Left hindlimb (tissue), 1 donor: ENCODE measurements around the gene HPCAL1.

ENCODE experiments used
- DNase-seq: peaks from one replicate; pipeline ENCODE4 v3.0.0-alpha.2; 2018

The HPCAL1 gene

GRCh38 chr2:10392951-10393639 lies 90.4 kb downstream of the HPCAL1 start:
- DNase-seq: no peak

- DNase-seq: no peak
Observed at GRCh38 chr2:10393640-10393982, 90.9 kb downstream of the HPCAL1 start.

GRCh38 chr2:10395893-10396292 lies 93.2 kb downstream of the HPCAL1 start:
- DNase-seq: no peak

- no peak for DNase-seq
Observed at GRCh38 chr2:10396464-10396863, 93.8 kb downstream of the HPCAL1 start.

GRCh38 chr2:10397297-10397875 lies 94.7 kb downstream of the HPCAL1 start:
- no peak for DNase-seq

GRCh38 chr2:10397878-10398277 lies 95.2 kb downstream of the HPCAL1 start:
- no peak for DNase-seq

GRCh38 chr2:10398496-10398895 lies 95.8 kb downstream of the HPCAL1 start:
- no peak for DNase-seq

- no peak for DNase-seq
Observed at GRCh38 chr2:10399358-10399757, 96.7 kb downstream of the HPCAL1 start.

GRCh38 chr2:10400002-10400401 lies 97.3 kb downstream of the HPCAL1 start:
- DNase-seq: no peak

GRCh38 chr2:10400568-10400977 lies 97.9 kb downstream of the HPCAL1 start:
- DNase-seq: no peak

GRCh38 chr2:10400978-10401951 lies 98.6 kb downstream of the HPCAL1 start:
- no peak for DNase-seq

- no peak for DNase-seq
Observed at GRCh38 chr2:10402062-10402585, 99.4 kb downstream of the HPCAL1 start.

GRCh38 chr2:10402653-10403215 lies 100.0 kb downstream of the HPCAL1 start:
- no peak for DNase-seq

- peak; percentile 61 for DNase-seq
Observed at GRCh38 chr2:10404324-10405143, 101.8 kb downstream of the HPCAL1 start.

- peak; percentile 72 for DNase-seq
Observed at GRCh38 chr2:10405448-10405847, 102.7 kb downstream of the HPCAL1 start.

- no peak for DNase-seq
Observed at GRCh38 chr2:10406016-10406415, 103.3 kb downstream of the HPCAL1 start.

GRCh38 chr2:10406491-10407188 lies 103.9 kb downstream of the HPCAL1 start:
- no peak for DNase-seq

GRCh38 chr2:10407432-10407831 lies 104.7 kb downstream of the HPCAL1 start:
- no peak for DNase-seq

- no peak for DNase-seq
Observed at GRCh38 chr2:10407841-10408648, 105.3 kb downstream of the HPCAL1 start.
